Lung (tissue), 12 donors: ENCODE measurements around the gene ARHGDIG. TPM values are rescaled to one million over a fixed set of nuclear protein-coding genes. Genes with fewer than 3 reads are reported as not detected.

Source experiments
- ATAC-seq: fragments of 200-7000 bp; cut with Tn5 transposase; one replicate; pipeline ENCODE4 v1.9.1; 2020; ENCODE audit warnings: moderate number of reproducible peaks; ENCODE audit not compliant: insufficient read depth, low FRiP score
- DNase-seq, 3 donors: peaks; one replicate each; pipeline ENCODE4 v3.0.0-alpha.2; 2013 to 2017
- H3K27ac ChIP-seq, 2 donors: one replicate each; pipeline ENCODE4 v1.5.1; 2013; ENCODE audit warnings: mild to moderate bottlenecking in 2 of 2, moderate library complexity in 2 of 2, control low read depth in 1 of 2, inconsistent platforms in 1 of 2, low read depth in 1 of 2, low read length in 1 of 2
- H3K27me3 ChIP-seq, 3 donors: one replicate each; pipeline ENCODE4 v1.5.1; 2013; ENCODE audit warnings: low read length in 2 of 3; ENCODE audit not compliant: control insufficient read depth in 3 of 3, insufficient read depth in 3 of 3
- H3K36me3 ChIP-seq, 4 donors: one replicate each; pipeline ENCODE4 v1.5.1; 2013; ENCODE audit warnings: low read length in 4 of 4, mild to moderate bottlenecking in 1 of 4, moderate library complexity in 1 of 4; ENCODE audit not compliant: control insufficient read depth in 4 of 4, insufficient read depth in 4 of 4
- H3K4me1 ChIP-seq, 5 donors: one replicate each; pipeline ENCODE4 v1.5.1; 2013; ENCODE audit warnings: low read length in 5 of 5, mild to moderate bottlenecking in 2 of 5, moderate library complexity in 1 of 5; ENCODE audit not compliant: control insufficient read depth in 5 of 5, insufficient read depth in 5 of 5
- H3K4me3 ChIP-seq: one replicate; pipeline ENCODE4 v1.5.1; 2013; ENCODE audit warnings: mild to moderate bottlenecking, control low read depth, moderate library complexity
- H3K9ac ChIP-seq, 2 donors: one replicate each; pipeline ENCODE4 v1.5.1; 2013; ENCODE audit warnings: low read length in 2 of 2, control low read depth in 1 of 2; ENCODE audit not compliant: insufficient read depth in 1 of 2
- H3K9me3 ChIP-seq, 4 donors: one replicate each; pipeline ENCODE4 v1.5.1; 2013; ENCODE audit warnings: low read length in 3 of 4, mild to moderate bottlenecking in 1 of 4, moderate library complexity in 1 of 4; ENCODE audit not compliant: control insufficient read depth in 4 of 4, insufficient read depth in 3 of 4
- CTCF ChIP-seq: IDR thresholded peaks from 2 replicates; pipeline ENCODE4 v1.5.1; 2012; ENCODE audit warnings: mild to moderate bottlenecking; ENCODE audit errors: control extremely low read depth, extremely low read depth
- WGBS, 2 donors: extraction: QIAGEN DNeasy Blood & Tissue Kit; methylation state at CpG; one replicate each; pipeline ENCODE4 v1.1.7; 2013; 5-methylcytosine and 5-hydroxymethylcytosine counted together
- polyA plus RNA-seq, 2 donors: library from polyadenylated mRNA; stranded (reverse); fragments of 200-250 nt; gene quantifications; one replicate each; pipeline ENCODE4 v1.2.1, GENCODE V29; 2013
- total RNA-seq, 2 donors: library from RNA; depleted of rRNA in 1 of 2; stranded (reverse); fragments of >200 nt in 1 of 2; gene quantifications; one replicate each; pipeline ENCODE4 v1.2.1, GENCODE V29; 2014 to 2021
- donor health status: control.
- donor health status: control.
- donor health status: Bipolar disorder and iron deficiency.
- donor health status: healthy.
- donor health status: DM: yes; HTN: yes; CAD: no.

Gene ARHGDIG
- total and polyA plus RNA-seq, 4 donors, result 0.07 to 0.58 (median 0.26) TPM; not detected in 1

- H3K36me3 ChIP-seq, result peaks cover 0 to 5% (median 0%) of the 10 kb centered on the region in 4 donors
- 46 to 69% methylated on average over 24 to 25 of the region's 25 CpGs for WGBS, 2 donors
- H3K4me1 ChIP-seq, result peaks cover 0 to 9% (median 0%) of the 10 kb centered on the region in 5 donors
- ATAC-seq, result no peak
- no peak overlapping the region for H3K27ac ChIP-seq
- no peaks in the 10 kb centered on the region for H3K9me3 ChIP-seq
- no peak overlapping the region for H3K4me3 ChIP-seq
- H3K9ac ChIP-seq, result no peak overlapping the region
- no peak for TF ChIP-seq CTCF
- peaks cover 4 to 16% (median 7%) of the 10 kb centered on the region in 3 donors for H3K27me3 ChIP-seq
- DNase-seq, result no peak
Observed at GRCh38 chr16:281660-282255, 1.4 kb downstream of the ARHGDIG start.

- H3K36me3 ChIP-seq, result peaks cover 0 to 11% (median 0%) of the 10 kb centered on the region in 4 donors
- H3K27me3 ChIP-seq, result peaks cover 4 to 12% (median 7%) of the 10 kb centered on the region in 3 donors
- no peak overlapping the region for H3K27ac ChIP-seq
- ATAC-seq (no peak), DNase-seq (no peak)
- 79 to 92% methylated on average over 22 of the region's 22 CpGs for WGBS, 2 donors
- H3K9me3 ChIP-seq, result no peaks in the 10 kb centered on the region
- no peak overlapping the region for H3K9ac ChIP-seq
- H3K4me3 ChIP-seq, result no peak overlapping the region
- H3K4me1 ChIP-seq, result peaks cover 0 to 9% (median 0%) of the 10 kb centered on the region in 5 donors
- TF ChIP-seq CTCF, result no peak
Observed at GRCh38 chr16:282491-282890, 2.1 kb downstream of the ARHGDIG start.

GRCh38 chr16:283033-283805, 2.8 kb downstream of the ARHGDIG start, which contains the start of gene PDIA2:
TSS of gene PDIA2 (plus strand) at chr16:283164. CDS start at chr16:283170, 6 bp downstream.
- TF ChIP-seq CTCF, result no peak
- ATAC-seq (no peak), DNase-seq (no peak)
- WGBS, 2 donors, result 74 to 76% methylated on average over 25 of the region's 25 CpGs
- no peak within 1 kb of the TSS for H3K9ac ChIP-seq
- peaks cover 0 to 18% (median under 1%) of the 10 kb centered on the region in 4 donors for H3K36me3 ChIP-seq
- H3K4me1 ChIP-seq, result peaks cover 0 to 9% (median 0%) of the 10 kb centered on the region in 5 donors
- H3K9me3 ChIP-seq, result no peaks in the 10 kb centered on the region
- H3K4me3 ChIP-seq, result no peak within 1 kb of the TSS
- H3K27me3 ChIP-seq, result peaks cover 4 to 12% (median 7%) of the 10 kb centered on the region in 3 donors
- H3K27ac ChIP-seq, result no peak within 1 kb of the TSS
